ENCODE results near the gene PEAK3.

PEAK3 gene

GRCh38 chr19:2249880-2250765 lies 31.9 kb downstream of the PEAK3 start:
- DNase-seq (ENCODE audit: low read depth) = no peak

- no peak for DNase-seq (ENCODE audit: low read depth)
Measured at GRCh38 chr19:2249010-2249866, 32.7 kb downstream of the PEAK3 start, which contains the start of gene AMH. TSS of gene AMH (plus strand) at chr19:2249323. CDS start at chr19:2249333, 10 bp downstream.

GRCh38 chr19:2248136-2249009 lies 33.6 kb downstream of the PEAK3 start:
- DNase-seq (ENCODE audit: low read depth) = no peak

DNA sequence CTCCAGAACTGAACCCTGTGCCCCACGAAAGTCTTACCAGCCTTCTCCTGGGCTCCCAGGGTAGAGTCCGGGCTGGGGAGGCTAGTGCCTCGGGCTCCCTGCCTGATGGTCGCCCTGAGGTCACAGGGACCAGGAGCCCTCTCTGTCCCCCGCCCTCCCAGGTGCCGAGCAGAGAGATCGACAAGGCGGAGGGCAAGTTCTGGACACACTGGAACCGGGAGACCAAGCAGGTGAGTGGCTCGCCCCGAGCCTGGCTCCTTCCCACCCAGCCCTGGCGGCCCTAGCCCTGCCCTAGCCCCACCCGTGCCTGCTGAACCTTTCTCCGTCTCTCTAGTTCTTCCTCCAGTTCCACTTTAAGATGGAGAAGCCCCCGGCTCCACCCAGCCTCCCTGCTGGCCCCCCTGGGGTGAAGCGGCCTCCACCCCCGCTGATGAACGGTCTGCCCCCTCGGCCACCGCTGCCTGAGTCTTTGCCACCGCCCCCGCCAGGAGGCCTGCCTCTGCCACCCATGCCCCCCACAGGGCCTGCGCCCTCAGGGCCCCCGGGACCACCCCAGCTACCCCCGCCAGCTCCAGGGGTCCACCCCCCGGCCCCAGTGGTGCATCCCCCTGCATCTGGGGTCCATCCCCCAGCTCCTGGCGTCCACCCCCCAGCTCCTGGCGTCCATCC lies 34.4 kb downstream of the PEAK3 start:
- DNase-seq (ENCODE audit: low read depth) = no peak

GRCh38 chr19:2246801-2247361 lies 35.1 kb downstream of the PEAK3 start:
- no peak for DNase-seq (ENCODE audit: low read depth)

DNA sequence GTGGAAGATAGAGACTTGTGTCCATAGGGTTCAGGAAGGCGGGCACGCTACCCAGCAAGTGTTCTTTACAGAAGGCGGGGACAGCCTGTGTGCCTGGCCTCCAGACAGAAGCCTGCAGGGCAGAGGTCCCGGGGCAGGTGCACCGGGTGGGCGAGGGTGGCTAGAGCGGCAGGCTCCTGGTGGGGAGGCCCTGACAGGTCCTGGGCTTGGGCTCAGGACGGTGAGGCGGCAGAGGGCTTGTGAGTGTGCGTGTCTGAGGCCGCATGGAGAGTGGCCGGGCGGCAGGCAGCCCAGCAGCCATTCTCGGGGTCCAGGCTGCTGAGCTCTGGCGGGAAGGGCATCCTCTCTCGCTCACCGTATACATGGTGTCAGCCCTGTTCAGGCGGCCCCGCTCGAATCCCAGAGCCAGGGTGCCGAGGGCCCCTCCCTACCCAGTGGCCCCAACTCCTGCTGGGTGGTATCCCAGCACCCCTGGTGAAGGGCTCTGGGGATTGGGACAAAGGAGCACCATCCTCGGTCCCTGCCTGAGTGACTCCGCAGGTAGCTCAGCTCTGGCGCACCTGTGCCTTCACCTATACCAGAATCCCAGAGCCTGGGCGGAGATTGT lies 35.9 kb downstream of the PEAK3 start:
- DNase-seq (ENCODE audit: low read depth) = no peak

DNA sequence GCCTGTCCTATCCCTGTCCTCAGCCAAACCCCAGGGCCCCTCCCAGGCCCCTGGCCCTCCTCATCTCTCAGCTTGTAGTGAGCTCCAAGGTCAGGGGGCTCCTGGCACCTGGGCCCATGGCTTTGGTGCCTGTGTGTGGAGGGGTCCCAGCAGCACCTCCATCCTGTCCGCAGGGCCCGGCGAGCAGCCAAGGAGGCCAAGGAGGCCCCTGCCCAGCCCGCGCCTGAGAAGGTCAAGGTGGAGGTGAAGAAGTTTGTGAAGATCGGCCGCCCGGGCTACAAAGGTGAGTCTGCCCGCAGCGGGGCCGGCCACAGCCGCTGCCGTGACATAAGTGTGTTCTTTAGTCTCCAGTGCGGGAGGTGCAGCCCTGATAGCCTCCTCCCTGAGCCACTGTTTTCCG lies 36.7 kb downstream of the PEAK3 start:
- no peak for DNase-seq (ENCODE audit: low read depth)

DNA sequence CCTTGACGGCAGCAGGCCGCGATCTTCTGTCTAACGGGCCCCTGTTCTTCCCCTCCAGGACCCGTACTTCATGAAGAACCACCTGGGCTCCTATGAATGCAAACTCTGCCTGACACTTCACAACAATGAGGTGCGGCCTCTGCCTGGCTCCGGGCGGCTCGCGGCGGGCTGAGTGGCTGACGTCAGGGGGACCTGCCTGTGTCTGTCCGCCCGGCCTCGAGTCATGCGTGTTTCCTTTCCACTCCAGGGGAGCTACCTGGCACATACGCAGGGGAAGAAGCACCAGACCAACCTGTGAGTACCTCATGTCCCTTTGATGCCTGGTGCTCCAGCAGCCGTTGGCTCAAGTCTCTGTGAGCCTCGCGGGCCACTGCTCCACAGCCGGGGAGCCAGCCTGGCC lies 37.5 kb downstream of the PEAK3 start:
- no peak for DNase-seq (ENCODE audit: low read depth)

GRCh38 chr19:2244125-2244411 lies 37.9 kb downstream of the PEAK3 start:
- DNase-seq (ENCODE audit: low read depth) = no peak

GRCh38 chr19:2243274-2244124 lies 38.5 kb downstream of the PEAK3 start:
- no peak for DNase-seq (ENCODE audit: low read depth)

DNA sequence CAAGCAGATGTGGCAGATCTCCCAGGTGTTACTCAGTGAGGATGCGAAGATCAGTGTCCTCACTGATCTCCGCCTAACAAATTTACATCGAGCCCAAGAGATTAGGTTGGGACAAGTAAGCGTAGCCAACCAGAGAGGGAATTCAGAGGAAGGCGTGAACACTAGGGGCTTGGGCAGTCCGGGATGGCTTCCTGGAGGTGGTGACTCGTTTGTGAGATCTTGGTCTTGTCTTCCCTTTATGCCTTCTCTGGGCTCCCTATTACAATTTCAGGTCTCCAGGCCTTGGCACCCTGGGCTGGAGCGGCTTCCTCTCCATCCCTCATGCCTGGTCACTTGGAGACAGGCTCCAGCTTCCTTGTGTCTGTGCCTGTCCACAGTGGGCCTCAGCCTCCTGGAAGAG lies 39.2 kb downstream of the PEAK3 start:
- DNase-seq (ENCODE audit: low read depth) = no peak

- DNase-seq (ENCODE audit: low read depth) = no peak
Measured at GRCh38 chr19:2242092-2242537, 39.9 kb downstream of the PEAK3 start.

- DNase-seq (ENCODE audit: low read depth) = no peak
Measured at GRCh38 chr19:2240881-2241760, 40.9 kb downstream of the PEAK3 start.

DNA sequence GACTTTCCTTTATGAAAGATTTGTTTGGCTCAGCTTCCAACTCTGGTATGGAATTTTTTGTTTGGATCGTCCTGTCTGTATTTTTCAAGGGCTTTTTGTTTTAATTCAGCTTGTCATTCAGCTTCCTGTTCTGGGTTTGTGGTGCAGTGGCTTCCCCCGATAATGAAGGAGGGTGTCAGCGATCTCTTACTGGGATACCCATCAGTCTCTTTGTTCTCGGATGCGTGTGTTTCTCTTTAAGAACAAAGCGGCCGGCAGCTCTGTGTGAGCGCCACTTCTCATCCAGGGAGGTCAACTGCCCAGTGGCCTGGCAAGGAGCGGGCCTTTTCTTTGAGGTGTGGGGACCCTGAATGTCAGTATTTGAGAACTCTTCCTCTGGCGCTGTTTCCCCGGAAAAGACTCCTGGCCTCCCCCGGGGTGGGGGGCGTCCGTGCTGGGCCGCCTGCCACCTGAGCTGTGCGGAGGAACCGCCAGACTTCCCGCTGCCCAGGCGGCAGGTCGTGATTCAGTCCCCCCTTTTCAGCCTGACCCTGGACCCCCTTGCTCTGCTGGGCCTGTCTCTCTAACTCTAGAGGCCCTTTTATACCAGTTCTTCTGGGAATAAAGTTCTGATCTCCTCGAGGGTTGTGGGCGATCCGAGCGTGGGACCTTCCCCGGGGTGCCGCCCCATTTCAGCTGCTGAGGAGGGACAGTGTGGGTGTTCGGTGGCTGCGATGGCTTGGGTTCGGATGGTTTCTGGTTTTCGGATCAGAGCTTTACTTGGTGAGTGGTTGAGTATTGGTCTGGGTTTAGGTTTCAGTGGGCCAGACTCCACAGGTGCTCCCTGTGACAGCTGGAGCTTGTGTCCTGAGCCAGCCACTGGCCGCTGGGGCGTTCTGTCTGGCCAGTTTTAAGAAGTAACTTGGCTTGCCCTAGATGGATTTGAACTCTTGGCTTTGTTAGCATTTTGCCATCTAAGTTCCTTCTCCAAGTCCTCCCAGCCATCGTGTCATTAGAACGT lies 41.9 kb downstream of the PEAK3 start:
- DNase-seq (ENCODE audit: low read depth) = no peak

- no peak for DNase-seq (ENCODE audit: low read depth)
Measured at GRCh38 chr19:2239173-2239572, 42.8 kb downstream of the PEAK3 start.

DNA sequence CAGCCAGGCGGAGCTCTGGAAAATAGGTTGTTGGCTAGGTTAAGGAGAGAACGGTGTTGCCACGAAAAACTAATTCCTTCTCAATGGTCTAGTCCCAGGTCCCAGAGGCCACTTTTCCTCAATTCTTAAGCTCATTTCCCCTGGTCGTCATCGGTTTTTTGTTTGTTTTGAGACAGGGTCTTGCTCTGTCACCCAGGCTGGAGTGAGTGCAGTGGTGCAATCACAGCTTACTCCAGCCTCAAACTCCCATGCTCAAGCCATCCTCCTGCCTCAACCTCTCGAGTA lies 44.2 kb downstream of the PEAK3 start:
- no peak for DNase-seq (ENCODE audit: low read depth)

- DNase-seq (ENCODE audit: low read depth) = no peak
Measured at GRCh38 chr19:2237051-2237868, 44.7 kb downstream of the PEAK3 start.

Data from stimulated activated CD8-positive, alpha-beta memory T cell treated with anti-CD3 and anti-CD28 coated beads, Interleukin-12 subunit alpha, Interleukin-12 subunit beta, amount 100 ng/mL, for 4 hours (primary cell).